Measurements from ENCODE around the gene AMFR. TPM values are rescaled to one million over a fixed set of nuclear protein-coding genes. Genes with fewer than 3 reads are reported as not detected.

AMFR gene
- total RNA-seq, 1 experiment from 2014 or later: 66.3 TPM

DNA sequence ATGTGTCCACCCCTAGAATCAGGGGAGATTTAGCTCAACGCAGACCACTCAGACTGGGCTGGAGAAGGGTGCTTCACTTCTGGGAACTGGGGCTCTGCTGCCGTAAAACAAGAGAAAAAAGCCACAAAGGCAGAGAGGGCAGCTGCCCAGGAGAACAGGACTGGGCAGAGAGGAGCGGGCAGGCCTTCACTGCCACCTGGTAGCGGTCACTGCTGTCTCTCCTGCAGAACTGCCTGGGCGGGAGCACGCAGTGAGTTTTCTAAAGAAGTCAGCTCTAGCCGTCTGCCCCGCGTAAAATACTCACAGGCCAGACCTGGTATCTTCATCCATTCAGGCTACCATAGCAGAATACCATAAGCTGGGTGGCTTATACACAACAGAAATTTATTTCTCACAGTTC lies 103.8 kb downstream of the AMFR start:
- no TSS peak for BruUV-seq (replicated peaks)
- H3K9me3 ChIP-seq (ENCODE audit: control insufficient read depth in 1 of 2, insufficient read depth in 1 of 2, low read depth in 1 of 2, low read length in 2 of 2): no peaks in the 10 kb centered on the region
- ATAC-seq (no peak), DNase-seq (ENCODE audit: low read depth, low spot score) (no peak)
- ChIA-PET RAD21 (ENCODE audit: low non-redundant PET in 1 of 2, low total read pairs in 2 of 2, uncharacterized antibody in 2 of 2, unreplicated experiment in 2 of 2) (no interaction called here), POLR2A (no interaction called here), CTCF (interaction anchor here (1.0 kb wide), 1 partner anchor 856 kb away, joined by 3 read pairs; no protein-coding TSS in a partner anchor)
- no peak overlapping the region for H2AFZ ChIP-seq (ENCODE audit: low read depth, low read length, poor library complexity, severe bottlenecking)
- H3K9me2 ChIP-seq (ENCODE audit: insufficient read depth): no peaks in the 10 kb centered on the region
- H3K9ac ChIP-seq (ENCODE audit: low read length): no peak overlapping the region
- TF ChIP-seq SIN3A (IDR thresholded peaks at IDR 0.05; ENCODE audit: low read depth) (no peak), SP1 (IDR thresholded peaks at IDR 0.05; ENCODE audit: low read depth) (no peak), POLR2A (IDR thresholded peaks at IDR 0.05; ENCODE audit: borderline replicate concordance, extremely low read depth, insufficient read depth, insufficient read length) (no peak), RAD21 (IDR thresholded peaks at IDR 0.05; ENCODE audit: low read depth) (no peak), CEBPB (IDR thresholded peaks at IDR 0.05; ENCODE audit: low read depth) (no peak), TCF7L2 (IDR thresholded peaks at IDR 0.05; ENCODE audit: borderline replicate concordance, extremely low read depth, insufficient read depth, insufficient read length) (no peak), JUND (IDR thresholded peaks at IDR 0.05) (no peak), EGR1 (IDR thresholded peaks at IDR 0.05; ENCODE audit: low read depth) (no peak), CBX3 (IDR thresholded peaks at IDR 0.05; ENCODE audit: low read depth) (no peak), EZH2 (IDR thresholded peaks at IDR 0.05) (no peak), EZH2phosphoT487 (IDR thresholded peaks at IDR 0.05; ENCODE audit: borderline replicate concordance) (no peak), FOSL1 (IDR thresholded peaks at IDR 0.05; ENCODE audit: low read depth) (no peak)
- TF ChIP-seq, protein P1, sequence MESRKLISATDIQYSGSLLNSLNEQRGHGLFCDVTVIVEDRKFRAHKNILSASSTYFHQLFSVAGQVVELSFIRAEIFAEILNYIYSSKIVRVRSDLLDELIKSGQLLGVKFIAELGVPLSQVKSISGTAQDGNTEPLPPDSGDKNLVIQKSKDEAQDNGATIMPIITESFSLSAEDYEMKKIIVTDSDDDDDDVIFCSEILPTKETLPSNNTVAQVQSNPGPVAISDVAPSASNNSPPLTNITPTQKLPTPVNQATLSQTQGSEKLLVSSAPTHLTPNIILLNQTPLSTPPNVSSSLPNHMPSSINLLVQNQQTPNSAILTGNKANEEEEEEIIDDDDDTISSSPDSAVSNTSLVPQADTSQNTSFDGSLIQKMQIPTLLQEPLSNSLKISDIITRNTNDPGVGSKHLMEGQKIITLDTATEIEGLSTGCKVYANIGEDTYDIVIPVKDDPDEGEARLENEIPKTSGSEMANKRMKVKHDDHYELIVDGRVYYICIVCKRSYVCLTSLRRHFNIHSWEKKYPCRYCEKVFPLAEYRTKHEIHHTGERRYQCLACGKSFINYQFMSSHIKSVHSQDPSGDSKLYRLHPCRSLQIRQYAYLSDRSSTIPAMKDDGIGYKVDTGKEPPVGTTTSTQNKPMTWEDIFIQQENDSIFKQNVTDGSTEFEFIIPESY (IDR thresholded peaks at IDR 0.05; ENCODE audit: extremely low read depth, insufficient replicate concordance, low read length): no peak
- TF ChIP-seq, protein P2, sequence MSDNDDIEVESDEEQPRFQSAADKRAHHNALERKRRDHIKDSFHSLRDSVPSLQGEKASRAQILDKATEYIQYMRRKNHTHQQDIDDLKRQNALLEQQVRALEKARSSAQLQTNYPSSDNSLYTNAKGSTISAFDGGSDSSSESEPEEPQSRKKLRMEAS (IDR thresholded peaks at IDR 0.05): no peak
- H3K4me3 ChIP-seq (replicated peaks in 1 of 2; ENCODE audit: low read depth in 1 of 2, low read length in 2 of 2): no peak overlapping the region
- H3K27ac ChIP-seq (ENCODE audit: low read depth, low read length): no peak overlapping the region
- intact Hi-C loops (cut with micrococcal nuclease): loop anchor here (10.0 kb wide), 1 partner anchor 857 kb away; no protein-coding TSS in a partner anchor
- no peaks in the 10 kb centered on the region for H3K36me3 ChIP-seq (ENCODE audit: control insufficient read depth in 1 of 2, insufficient read depth in 2 of 2, low read length in 2 of 2)
- H4K20me1 ChIP-seq (ENCODE audit: insufficient read depth): no peaks in the 10 kb centered on the region
- no peaks in the 10 kb centered on the region for H3K79me2 ChIP-seq (ENCODE audit: insufficient read depth, low read length)
- no peaks in the 10 kb centered on the region for H3K27me3 ChIP-seq (ENCODE audit: insufficient read depth, low read length)
- H3K4me1 ChIP-seq (ENCODE audit: control insufficient read depth in 1 of 2, insufficient read depth in 2 of 2, low read length in 2 of 2): peaks cover 8 to 31% of the 10 kb centered on the region in 2 experiments
- H3K4me2 ChIP-seq (ENCODE audit: low read length): no peak overlapping the region

All from HCT116 (cell line).